Measurements from ENCODE around the gene EIF1AY. TPM values are rescaled to one million over a fixed set of nuclear protein-coding genes. Genes with fewer than 3 reads are reported as not detected.
"Not testable (repeated sequence)": the region's sequence is repeated elsewhere in the genome, so short reads cannot be mapped to it uniquely, and the experiment has no call there.

The EIF1AY gene
- total RNA-seq, 4 donors from 2014 or later = 5.7 to 12.7 TPM; not detected in 2

- no peaks in the 10 kb centered on the region for H3K27me3 ChIP-seq
- H3K4me3 ChIP-seq = no peak overlapping the region
- H3K9me3 ChIP-seq = no peaks in the 10 kb centered on the region
- 47% methylated on average over 2 of the region's 2 CpGs; no CpG with 5 or more reads in 1 of the 2 donors for WGBS, 2 donors
- no peaks in the 10 kb centered on the region for H3K4me1 ChIP-seq
- no peak for TF ChIP-seq EP300 (IDR thresholded peaks at IDR 0.05)
- TF ChIP-seq, protein P1, sequence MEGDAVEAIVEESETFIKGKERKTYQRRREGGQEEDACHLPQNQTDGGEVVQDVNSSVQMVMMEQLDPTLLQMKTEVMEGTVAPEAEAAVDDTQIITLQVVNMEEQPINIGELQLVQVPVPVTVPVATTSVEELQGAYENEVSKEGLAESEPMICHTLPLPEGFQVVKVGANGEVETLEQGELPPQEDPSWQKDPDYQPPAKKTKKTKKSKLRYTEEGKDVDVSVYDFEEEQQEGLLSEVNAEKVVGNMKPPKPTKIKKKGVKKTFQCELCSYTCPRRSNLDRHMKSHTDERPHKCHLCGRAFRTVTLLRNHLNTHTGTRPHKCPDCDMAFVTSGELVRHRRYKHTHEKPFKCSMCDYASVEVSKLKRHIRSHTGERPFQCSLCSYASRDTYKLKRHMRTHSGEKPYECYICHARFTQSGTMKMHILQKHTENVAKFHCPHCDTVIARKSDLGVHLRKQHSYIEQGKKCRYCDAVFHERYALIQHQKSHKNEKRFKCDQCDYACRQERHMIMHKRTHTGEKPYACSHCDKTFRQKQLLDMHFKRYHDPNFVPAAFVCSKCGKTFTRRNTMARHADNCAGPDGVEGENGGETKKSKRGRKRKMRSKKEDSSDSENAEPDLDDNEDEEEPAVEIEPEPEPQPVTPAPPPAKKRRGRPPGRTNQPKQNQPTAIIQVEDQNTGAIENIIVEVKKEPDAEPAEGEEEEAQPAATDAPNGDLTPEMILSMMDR (IDR thresholded peaks at IDR 0.05) = no peak
- TF ChIP-seq POLR2A (IDR thresholded peaks at IDR 0.05) = no peak
- DNase-seq (ENCODE audit: low spot score in 2 of 2) = no peak
- no peaks in the 10 kb centered on the region for H3K36me3 ChIP-seq
- no peak overlapping the region for H3K27ac ChIP-seq
Observed at GRCh38 chrY:20546071-20546470, 29.5 kb upstream of the EIF1AY start.

- Histone ChIP-seq H3K27me3 (no peaks in the 10 kb centered on the region), H3K36me3 (no peaks in the 10 kb centered on the region), H3K9me3 (no peaks in the 10 kb centered on the region), H3K4me3 (no peak overlapping the region), H3K4me1 (no peaks in the 10 kb centered on the region), H3K27ac (no peak overlapping the region)
- WGBS, 2 donors = 69% methylated on average over 1 of the region's 1 CpG; no CpG with 5 or more reads in 1 of the 2 donors
- TF ChIP-seq, protein P1 (IDR thresholded peaks at IDR 0.05) = no peak
- no peak for TF ChIP-seq POLR2A (IDR thresholded peaks at IDR 0.05)
- TF ChIP-seq EP300 (IDR thresholded peaks at IDR 0.05) = no peak
- no peak for DNase-seq (ENCODE audit: low spot score in 2 of 2)
Observed at GRCh38 chrY:20549289-20549688, 26.3 kb upstream of the EIF1AY start.

- H3K27ac ChIP-seq = no peak overlapping the region
- H3K36me3 ChIP-seq = no peaks in the 10 kb centered on the region
- H3K4me1 ChIP-seq = no peaks in the 10 kb centered on the region
- no peak for DNase-seq (ENCODE audit: low spot score in 2 of 2)
- WGBS, 2 donors = no CpG with 5 or more reads among the region's 28 CpGs
- no peaks in the 10 kb centered on the region for H3K27me3 ChIP-seq
- no peaks in the 10 kb centered on the region for H3K9me3 ChIP-seq
- TF ChIP-seq EP300 (IDR thresholded peaks at IDR 0.05) (no peak), POLR2A (IDR thresholded peaks at IDR 0.05) (no peak)
- TF ChIP-seq, protein P1 (IDR thresholded peaks at IDR 0.05) = no peak
- H3K4me3 ChIP-seq = no peak overlapping the region
Observed at GRCh38 chrY:20551840-20552239, 23.7 kb upstream of the EIF1AY start.

GRCh38 chrY:20552764-20553323, 22.7 kb upstream of the EIF1AY start:
- not testable (repeated sequence) for DNase-seq (ENCODE audit: low spot score in 2 of 2); H3K27me3 ChIP-seq; H3K4me3 ChIP-seq; H3K9me3 ChIP-seq; H3K4me1 ChIP-seq; H3K36me3 ChIP-seq; H3K27ac ChIP-seq
- 81% methylated on average over 10 of the region's 10 CpGs; no CpG with 5 or more reads in 1 of the 2 donors for WGBS, 2 donors

- DNase-seq (ENCODE audit: low spot score in 2 of 2) = no peak
- Histone ChIP-seq H3K9me3 (no peaks in the 10 kb centered on the region), H3K27ac (no peak overlapping the region), H3K27me3 (no peaks in the 10 kb centered on the region), H3K4me3 (no peak overlapping the region), H3K4me1 (peaks cover 0 to 16% (median 0%) of the 10 kb centered on the region in 4 donors), H3K36me3 (no peaks in the 10 kb centered on the region)
- TF ChIP-seq EP300 (IDR thresholded peaks at IDR 0.05) = no peak
- TF ChIP-seq, protein P1 (IDR thresholded peaks at IDR 0.05) = no peak
- no peak for TF ChIP-seq POLR2A (IDR thresholded peaks at IDR 0.05)
- WGBS, 2 donors = 56% methylated on average over 2 of the region's 2 CpGs; no CpG with 5 or more reads in 1 of the 2 donors
Observed at GRCh38 chrY:20555820-20556219, 19.8 kb upstream of the EIF1AY start.

All from tibial nerve (tissue), 4 donors.